B cell (primary cell): ENCODE data around the gene ABCB4. TPM values are rescaled to one million over a fixed set of nuclear protein-coding genes. Genes with fewer than 3 reads are reported as not detected.
A peak's percentile ranks its signal among the peaks of the same experiment; 100 is the strongest.

Source experiments
- ATAC-seq: fragments of 200-7000 bp; cut with Tn5 transposase; one replicate; pipeline ENCODE4 v1.10.0; 2021; ENCODE audit warnings: low read depth, mild to moderate bottlenecking, moderate number of reproducible peaks, moderate library complexity
- CTCF ChIA-PET: fragments of 350-600 bp; sonication (Branson Sonifier 250); formaldehyde crosslinking; loops from one replicate; lab custom pipeline; 2021; ENCODE audit warnings: antibody characterized with exemption, inconsistent platforms; lab: Charles Lee
- POLR2A ChIA-PET: fragments of 350-600 bp; sonication (Branson Sonifier 250); formaldehyde crosslinking; loops from one replicate; lab custom pipeline; 2021; ENCODE audit warnings: antibody characterized with exemption; lab: Charles Lee
- DNase-seq: peaks from one replicate; pipeline ENCODE4 v3.0.0; 2013
- H2AFZ ChIP-seq: 2 replicates; pipeline ENCODE4 v1.6.1; 2012; ENCODE audit warnings: mild to moderate bottlenecking, low read depth, low read length; ENCODE audit not compliant: insufficient read depth, poor library complexity, severe bottlenecking
- H3K27ac ChIP-seq, 2 donors: 1 replicate in 1 of 2; 2 replicates in 1 of 2; pipeline ENCODE4 v1.5.1; 2012 to 2013; ENCODE audit warnings: low read length in 2 of 2, mild to moderate bottlenecking in 2 of 2, moderate library complexity in 1 of 2
- H3K27me3 ChIP-seq, 4 experiments: fragments of 200-600 bp in 1 of 4; sonication (generic) in 1 of 4; replicated peaks in 1 of 4; 1 replicate in 2 of 4; 2 replicates in 2 of 4; pipeline versions ENCODE4 v1.6.1 to v1.7.0; 2013 to 2016; ENCODE audit warnings: low read length in 3 of 4, mild to moderate bottlenecking in 2 of 4, mixed read lengths in 1 of 4, moderate library complexity in 1 of 4; ENCODE audit not compliant: insufficient read depth in 4 of 4, control insufficient read depth in 3 of 4; ENCODE audit errors: control extremely low read depth in 1 of 4
- H3K36me3 ChIP-seq, 2 experiments: replicated peaks in 1 of 2; 1 replicate in 1 of 2; 2 replicates in 1 of 2; pipeline versions ENCODE4 v1.6.1 to v1.7.1; 2013; ENCODE audit warnings: low read length in 1 of 2; ENCODE audit not compliant: insufficient read depth in 2 of 2, control insufficient read depth in 1 of 2; ENCODE audit errors: control extremely low read depth in 1 of 2, extremely low read depth in 1 of 2
- H3K4me1 ChIP-seq, 2 donors: fragments of 200-600 bp in 1 of 2; sonication (generic) in 1 of 2; 1 replicate in 1 of 2; 2 replicates in 1 of 2; pipeline versions ENCODE4 v1.5.1 to v1.6.1; 2013 to 2017; ENCODE audit warnings: low read length in 2 of 2; ENCODE audit not compliant: control insufficient read depth in 2 of 2, insufficient read depth in 2 of 2
- H3K4me2 ChIP-seq: replicated peaks from 2 replicates; pipeline ENCODE3; 2012; ENCODE audit warnings: mild to moderate bottlenecking, low read depth, low read length; ENCODE audit not compliant: poor library complexity, severe bottlenecking
- H3K4me3 ChIP-seq, 5 experiments: fragments of 200-600 bp in 1 of 5; sonication (generic) in 1 of 5; 1 replicate in 3 of 5; 2 replicates in 2 of 5; pipeline versions ENCODE4 v1.5.1 to v1.7.0; 2011 to 2016; ENCODE audit warnings: low read length in 4 of 5, mild to moderate bottlenecking in 4 of 5, low read depth in 2 of 5, control low read depth in 1 of 5, moderate library complexity in 1 of 5; ENCODE audit not compliant: insufficient read depth in 1 of 5; ENCODE audit errors: control extremely low read depth in 1 of 5, extremely low read depth in 1 of 5
- H3K79me2 ChIP-seq: fragments of 200-600 bp; sonication (generic); one replicate; pipeline ENCODE4 v1.6.0; 2016; ENCODE audit warnings: low read length; ENCODE audit not compliant: control insufficient read depth, insufficient read depth
- H3K9ac ChIP-seq: fragments of 200-600 bp; sonication (generic); 2 replicates; pipeline ENCODE4 v1.6.1; 2017; ENCODE audit warnings: mild to moderate bottlenecking, low read length, moderate library complexity
- H3K9me3 ChIP-seq, 3 donors: one replicate each; pipeline versions ENCODE4 v1.6.1 to v1.7.1; 2013; ENCODE audit warnings: low read length in 2 of 3; ENCODE audit not compliant: control insufficient read depth in 2 of 3, insufficient read depth in 1 of 3; ENCODE audit errors: control extremely low read depth in 1 of 3
- H4K20me1 ChIP-seq: 2 replicates; pipeline ENCODE4 v1.6.0; 2012; ENCODE audit warnings: mild to moderate bottlenecking, low read length; ENCODE audit not compliant: insufficient read depth, control insufficient read depth, poor library complexity, severe bottlenecking
- H3K27ac Mint-ChIP-seq: one replicate; pipeline ENCODE4 v1.8.0; 2021; ENCODE audit warnings: mixed read lengths
- H3K27me3 Mint-ChIP-seq: one replicate; pipeline ENCODE4 v1.8.0; 2021; ENCODE audit warnings: mixed read lengths
- H3K4me1 Mint-ChIP-seq: one replicate; pipeline ENCODE4 v1.8.0; 2021; ENCODE audit warnings: mixed read lengths
- H3K4me3 Mint-ChIP-seq: one replicate; pipeline ENCODE4 v1.8.0; 2021; ENCODE audit warnings: mixed read lengths
- H3K9me3 Mint-ChIP-seq: one replicate; pipeline ENCODE4 v1.8.0; 2022; ENCODE audit warnings: mixed read lengths; ENCODE audit not compliant: insufficient read depth
- CTCF ChIP-seq: fragments of 200-600 bp; IDR thresholded peaks from one replicate; pipeline ENCODE4 v1.8.0; 2022; ENCODE audit warnings: antibody characterized with exemption, mild to moderate bottlenecking
- EZH2 ChIP-seq: IDR thresholded peaks from 2 replicates; pipeline ENCODE4 v1.6.1; 2012; ENCODE audit warnings: borderline replicate concordance, low read depth, mild to moderate bottlenecking, moderate library complexity, low read length; ENCODE audit not compliant: insufficient read depth, poor library complexity, severe bottlenecking
- WGBS: methylation state at CpG from one replicate; pipeline ENCODE4 v1.1.5; 2013; ENCODE audit warnings: missing lambda C conversion rate; ENCODE audit not compliant: insufficient coverage; 5-methylcytosine and 5-hydroxymethylcytosine counted together
- intact Hi-C: fragments of 100-400 bp; cut with micrococcal nuclease; formaldehyde crosslinking; loops from one replicate; pipeline ENCODE4 v1.10.0; 2022
- polyA plus RNA-seq: library from polyadenylated mRNA; depleted of rRNA; stranded (reverse); fragments of >200 nt; gene quantifications from 2 replicates; pipeline ENCODE4 v1.2.3, GENCODE V29; 2012
- total RNA-seq, 2 donors: library from RNA; stranded (reverse); fragments of 120-200 nt in 1 of 2; gene quantifications; 1 replicate in 1 of 2; 2 replicates in 1 of 2; pipeline versions ENCODE4 v1.2.3 to v1.2.4, GENCODE V29; 2013 to 2022

The ABCB4 gene
- total and polyA plus RNA-seq, 2 donors (not counting 1 experiment from before 2014, with no cell fraction given) = 16.6 to 40.0 TPM

DNA sequence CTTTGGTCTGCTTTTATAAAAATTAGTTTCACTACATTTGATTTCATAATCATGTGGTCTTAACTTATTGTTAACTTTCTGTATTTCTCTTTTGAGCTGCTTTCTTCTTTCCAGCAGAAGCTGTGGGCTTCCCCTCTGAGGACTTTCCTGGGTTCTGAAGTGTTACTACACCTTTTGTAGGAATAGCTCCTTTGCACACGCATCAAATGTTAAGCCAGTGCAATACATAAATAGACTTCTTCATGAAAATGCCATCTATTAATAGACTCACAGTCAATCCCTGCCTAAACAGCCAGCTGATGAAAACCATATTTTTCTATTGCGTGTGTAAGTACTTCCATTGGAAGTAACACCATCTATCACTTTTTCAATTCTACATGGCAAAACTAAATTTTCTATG, 1.5 kb downstream of the ABCB4 start:
- Histone ChIP-seq H3K79me2 (peaks cover 16% of the 10 kb centered on the region), H3K4me1 (peaks cover 25 to 41% of the 10 kb centered on the region in 2 donors), H3K27ac (peak overlapping the region; percentile 87 to 92), H3K27me3 (no peaks in the 10 kb centered on the region), H4K20me1 (no peaks in the 10 kb centered on the region), H3K9ac (no peak overlapping the region), H3K4me2 (peak overlapping the region; percentile 87), H3K4me3 (peak overlapping the region in 2 of 5 experiments; percentile 73 to 87), H3K9me3 (no peaks in the 10 kb centered on the region), H2AFZ (no peak overlapping the region), H3K36me3 (peaks cover 1 to 6% of the 10 kb centered on the region in 2 experiments)
- TF ChIP-seq EZH2 (no peak), CTCF (no peak)
- DNase-seq = no peak
- 0% methylated on average over 1 of the region's 2 CpGs for WGBS
- peaks cover 51% of the 10 kb centered on the region for H3K4me1 Mint-ChIP-seq
- no peaks in the 10 kb centered on the region for H3K27me3 Mint-ChIP-seq
- ATAC-seq = no peak
- peak overlapping the region; percentile 93 for H3K4me3 Mint-ChIP-seq
- no peaks in the 10 kb centered on the region for H3K9me3 Mint-ChIP-seq
- intact Hi-C loops = loop anchor here (1.0 to 10.0 kb wide), 8 partner anchors 25 to 319 kb away; partner anchors contain the start of genes CROT, DMTF1, RUNDC3B and TMEM243
- ChIA-PET CTCF (interaction anchor here (1.3 kb wide), 1 partner anchor 126 kb away, joined by 6 read pairs; the partner anchor contains the start of gene ABCB1), POLR2A (no interaction called here)
- peak overlapping the region; percentile 97 for H3K27ac Mint-ChIP-seq

DNA sequence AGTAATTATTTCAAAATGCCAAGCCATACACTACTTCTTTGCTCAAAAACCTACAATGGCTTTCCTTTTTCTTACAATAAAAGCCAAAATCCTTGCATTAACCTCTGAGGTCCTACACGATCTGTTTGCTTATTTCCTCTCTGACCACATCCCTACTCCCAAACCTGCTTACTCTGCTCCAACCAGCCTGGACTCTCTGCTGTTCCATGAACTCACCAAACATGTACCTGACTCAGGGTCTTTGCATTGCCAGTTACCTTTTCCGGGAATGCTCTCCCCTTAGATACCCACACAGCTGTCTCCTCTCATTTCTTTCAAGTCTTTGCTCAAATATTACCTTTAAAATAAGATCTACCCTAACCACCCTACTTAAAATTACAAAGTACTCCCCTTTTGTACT, 2.3 kb downstream of the ABCB4 start:
- H3K36me3 ChIP-seq = peaks cover 1 to 6% of the 10 kb centered on the region in 2 experiments
- H3K27me3 ChIP-seq = no peaks in the 10 kb centered on the region
- WGBS = 81% methylated on average over 2 of the region's 2 CpGs
- ChIA-PET CTCF (no interaction called here), POLR2A (no interaction called here)
- no peak overlapping the region for H3K9ac ChIP-seq
- no peak for ATAC-seq
- H3K9me3 ChIP-seq = no peaks in the 10 kb centered on the region
- H3K4me3 ChIP-seq = no peak overlapping the region
- H3K4me3 Mint-ChIP-seq = peak overlapping the region; percentile 2
- H3K9me3 Mint-ChIP-seq = no peaks in the 10 kb centered on the region
- TF ChIP-seq EZH2 = no peak
- TF ChIP-seq CTCF = no peak
- peak overlapping the region in 1 of 2 donors; percentile 87 for H3K27ac ChIP-seq
- no peaks in the 10 kb centered on the region for H4K20me1 ChIP-seq
- peak overlapping the region; percentile 87 for H3K4me2 ChIP-seq
- DNase-seq = no peak
- H3K4me1 ChIP-seq = peaks cover 25 to 43% of the 10 kb centered on the region in 2 donors
- peak overlapping the region; percentile 54 for H3K27ac Mint-ChIP-seq
- no peaks in the 10 kb centered on the region for H3K27me3 Mint-ChIP-seq
- H3K79me2 ChIP-seq = peaks cover 19% of the 10 kb centered on the region
- peaks cover 55% of the 10 kb centered on the region for H3K4me1 Mint-ChIP-seq
- no peak overlapping the region for H2AFZ ChIP-seq
- intact Hi-C loops = loop anchor here (10.0 kb wide), 2 partner anchors 92 to 318 kb away; partner anchors contain the start of gene DMTF1
